Measurements from ENCODE around the gene STEAP3. TPM values are rescaled to one million over a fixed set of nuclear protein-coding genes. Genes with fewer than 3 reads are reported as not detected.

STEAP3 gene
- total RNA-seq, 1 experiment from 2014 or later: 15.4 TPM

- Histone ChIP-seq H2BK120ac (ENCODE audit: low read depth, low read length, poor library complexity, severe bottlenecking) (no peak overlapping the region), H3K27me3 (ENCODE audit: insufficient read depth, low read length) (no peaks in the 10 kb centered on the region; the same call in 1 of the 2 replicates), H2BK12ac (ENCODE audit: insufficient read length, low read depth, low read length) (no peak overlapping the region), H3K23me2 (ENCODE audit: insufficient read length, low read depth, low read length, poor library complexity, severe bottlenecking) (no peaks in the 10 kb centered on the region), H2BK15ac (ENCODE audit: low read depth, low read length) (no peak overlapping the region), H3K79me1 (ENCODE audit: insufficient read depth, low read depth, low read length, poor library complexity, severe bottlenecking) (no peaks in the 10 kb centered on the region), H3K4me1 (ENCODE audit: insufficient read depth, low read length) (peaks cover 5% of the 10 kb centered on the region; the same call in 1 of the 2 replicates), H3K14ac (ENCODE audit: insufficient read depth, low read length) (no peak overlapping the region), H3K4me2 (ENCODE audit: insufficient read depth, insufficient read length, low read length) (no peak overlapping the region), H3K4ac (ENCODE audit: low read depth, low read length) (no peak overlapping the region), H2BK5ac (ENCODE audit: insufficient read length, low read length) (no peak overlapping the region), H3T11ph (ENCODE audit: low read length) (no peak overlapping the region), H4K8ac (replicated peaks; ENCODE audit: insufficient read length, low read depth, low read length) (no peak overlapping the region), H2AK5ac (ENCODE audit: insufficient read length, low read length) (no peak overlapping the region), H3K56ac (ENCODE audit: insufficient read length, low read depth, low read length) (no peak overlapping the region), H3K79me2 (ENCODE audit: insufficient read depth, low read length) (no peaks in the 10 kb centered on the region), H3K9me3 (ENCODE audit: control insufficient read depth, low read depth, low read length) (no peaks in the 10 kb centered on the region), H4K20me1 (ENCODE audit: control insufficient read depth, insufficient read depth, insufficient read length) (no peaks in the 10 kb centered on the region), H2BK20ac (ENCODE audit: low read depth, low read length, poor library complexity, severe bottlenecking) (no peak overlapping the region), H4K5ac (ENCODE audit: insufficient read length, low read depth, low read length) (no peak overlapping the region), H2AFZ (ENCODE audit: low read length) (no peak overlapping the region), H3K23ac (ENCODE audit: insufficient read length, low read depth, low read length) (no peak overlapping the region), H4K91ac (ENCODE audit: insufficient read length, low read depth, low read length) (no peak overlapping the region), H3K9ac (ENCODE audit: extremely low read depth, insufficient read length, low read length) (no peak overlapping the region), H3K18ac (ENCODE audit: insufficient read length, low read depth, low read length) (no peak overlapping the region), H3K27ac (ENCODE audit: insufficient read length, low read depth, low read length) (no peak overlapping the region)
- peaks cover 28 to 30% of the 10 kb centered on the region in 2 experiments for H3K4me1 Mint-ChIP-seq
- no CpG with 5 or more reads among the region's 2 CpGs for WGBS (ENCODE audit: extremely low coverage, insufficient read length, low lambda C conversion rate)
- DNase-seq: no peak
- no peaks in the 10 kb centered on the region for H3K27me3 Mint-ChIP-seq (ENCODE audit: low read depth)
- no peak for TF ChIP-seq CTCF (conservative IDR thresholded peaks at IDR 0.05)
- no peaks in the 10 kb centered on the region; a peak in 1 of 5 replicates for H3K9me3 Mint-ChIP-seq
- peaks cover 12 to 31% (median 25%) of the 10 kb centered on the region in 3 experiments for H3K36me3 Mint-ChIP-seq (ENCODE audit: insufficient read depth in 1 of 3, low read depth in 3 of 3)
- H3K27ac Mint-ChIP-seq: no peak overlapping the region; a peak in 1 of 7 replicates
- no peak overlapping the region for H3K4me3 Mint-ChIP-seq
Measured at GRCh38 chr2:119243621-119244020, 20.0 kb downstream of the STEAP3 start.
